ENCODE data around the gene TSPO. TPM values are rescaled to one million over a fixed set of nuclear protein-coding genes. Genes with fewer than 3 reads are reported as not detected.
A peak's percentile ranks its signal among the peaks of the same experiment; 100 is the strongest.
"Not testable (repeated sequence)": the region's sequence is repeated elsewhere in the genome, so short reads cannot be mapped to it uniquely, and the experiment has no call there.

TSPO gene
- 100 to 1,000 TPM; 346 to 897 (median 746) TPM for total RNA-seq

DNA sequence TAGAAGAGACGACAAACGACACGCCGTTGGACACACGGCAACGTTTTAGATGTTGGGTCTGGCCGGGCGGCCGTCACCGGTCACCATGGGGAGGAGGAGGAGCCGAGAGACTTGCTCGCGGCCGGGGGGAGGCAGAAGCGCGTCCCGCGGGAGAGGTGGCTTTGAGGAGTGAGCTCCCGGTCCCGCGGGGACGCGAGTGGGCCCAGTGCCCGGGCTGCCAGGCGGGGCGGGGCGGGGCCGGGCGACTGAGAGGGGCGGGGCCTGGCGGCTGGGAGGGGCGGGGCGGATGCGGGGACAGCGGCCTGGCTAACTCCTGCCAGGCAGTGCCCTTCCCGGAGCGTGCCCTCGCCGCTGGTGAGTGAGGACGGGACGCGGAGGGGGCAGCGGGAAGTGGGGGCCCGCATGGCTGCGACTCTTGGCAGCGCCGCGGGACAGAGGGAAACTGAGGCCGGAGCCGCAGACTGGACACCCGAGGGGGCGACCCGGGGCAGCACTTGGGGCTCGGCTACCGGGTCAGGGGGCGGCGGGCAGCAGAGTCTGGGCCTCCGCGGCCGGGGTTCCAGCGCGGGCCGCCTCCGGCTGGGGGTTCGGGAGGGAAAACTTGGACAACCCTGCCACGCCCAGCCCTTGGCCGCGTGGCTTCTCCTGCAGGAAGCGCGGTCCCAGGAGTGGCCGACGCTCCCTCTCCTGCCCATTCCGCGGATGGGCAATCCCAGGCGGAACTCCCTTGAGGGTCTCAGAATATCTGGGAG is at the start of gene TSPO:
Gene TSPO, plus strand, starts transcription at position 309 of the 752 bp plus-strand sequence. CDS start 7,680 bp downstream, outside the sequence.
- WGBS, result 1% methylated on average over 13 of the region's 75 CpGs
- H3K27me3 ChIP-seq, result no peaks in the 10 kb centered on the region
- peaks cover 66% of the 10 kb centered on the region for H3K4me1 ChIP-seq
- H3K4me3 ChIP-seq, result peak within 1 kb of the TSS; percentile 80
- peak within 1 kb of the TSS; percentile 94 for H3K27ac ChIP-seq
- TF ChIP-seq, protein P1, sequence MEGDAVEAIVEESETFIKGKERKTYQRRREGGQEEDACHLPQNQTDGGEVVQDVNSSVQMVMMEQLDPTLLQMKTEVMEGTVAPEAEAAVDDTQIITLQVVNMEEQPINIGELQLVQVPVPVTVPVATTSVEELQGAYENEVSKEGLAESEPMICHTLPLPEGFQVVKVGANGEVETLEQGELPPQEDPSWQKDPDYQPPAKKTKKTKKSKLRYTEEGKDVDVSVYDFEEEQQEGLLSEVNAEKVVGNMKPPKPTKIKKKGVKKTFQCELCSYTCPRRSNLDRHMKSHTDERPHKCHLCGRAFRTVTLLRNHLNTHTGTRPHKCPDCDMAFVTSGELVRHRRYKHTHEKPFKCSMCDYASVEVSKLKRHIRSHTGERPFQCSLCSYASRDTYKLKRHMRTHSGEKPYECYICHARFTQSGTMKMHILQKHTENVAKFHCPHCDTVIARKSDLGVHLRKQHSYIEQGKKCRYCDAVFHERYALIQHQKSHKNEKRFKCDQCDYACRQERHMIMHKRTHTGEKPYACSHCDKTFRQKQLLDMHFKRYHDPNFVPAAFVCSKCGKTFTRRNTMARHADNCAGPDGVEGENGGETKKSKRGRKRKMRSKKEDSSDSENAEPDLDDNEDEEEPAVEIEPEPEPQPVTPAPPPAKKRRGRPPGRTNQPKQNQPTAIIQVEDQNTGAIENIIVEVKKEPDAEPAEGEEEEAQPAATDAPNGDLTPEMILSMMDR (IDR thresholded peaks at IDR 0.05), result no peak
- TF ChIP-seq EP300 (IDR thresholded peaks at IDR 0.05) (no peak), POLR2AphosphoS5 (IDR thresholded peaks at IDR 0.05) (no peak), POLR2A (IDR thresholded peaks at IDR 0.05) (no peak)
- no peaks in the 10 kb centered on the region for H3K36me3 ChIP-seq
- DNase-seq (ENCODE audit: low spot score in 2 of 2), result peak; percentile 88
- no peaks in the 10 kb centered on the region for H3K9me3 ChIP-seq

DNA sequence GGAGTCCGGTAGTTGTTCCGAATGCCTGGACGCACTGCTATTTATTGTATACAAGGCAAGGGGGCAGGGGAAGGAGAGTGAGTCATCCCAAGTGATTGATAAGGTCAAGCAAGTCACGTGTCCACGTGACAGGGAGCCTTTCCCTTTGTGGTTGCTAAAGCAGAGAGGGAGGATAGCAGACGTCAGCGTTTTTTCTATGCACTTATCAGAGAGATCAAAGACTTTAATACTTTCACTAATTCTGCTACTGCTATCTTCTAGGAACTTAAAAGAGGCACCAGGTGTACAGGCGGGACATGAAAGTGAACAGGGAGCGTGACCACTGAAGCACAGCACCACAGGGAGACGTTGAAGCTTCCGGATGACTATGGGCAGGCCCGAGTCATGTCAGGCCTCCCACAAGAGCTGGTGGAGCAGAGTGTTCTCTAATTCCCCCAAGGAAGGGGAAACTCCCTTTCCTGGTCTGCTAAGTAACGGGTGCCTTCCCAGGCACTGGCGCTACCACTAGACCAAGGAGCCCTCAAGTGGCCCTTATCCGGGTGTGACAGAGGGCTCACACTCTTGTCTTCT is 47.2 kb upstream of the TSPO start:
- H3K4me3 ChIP-seq, result not testable (repeated sequence)

DNA sequence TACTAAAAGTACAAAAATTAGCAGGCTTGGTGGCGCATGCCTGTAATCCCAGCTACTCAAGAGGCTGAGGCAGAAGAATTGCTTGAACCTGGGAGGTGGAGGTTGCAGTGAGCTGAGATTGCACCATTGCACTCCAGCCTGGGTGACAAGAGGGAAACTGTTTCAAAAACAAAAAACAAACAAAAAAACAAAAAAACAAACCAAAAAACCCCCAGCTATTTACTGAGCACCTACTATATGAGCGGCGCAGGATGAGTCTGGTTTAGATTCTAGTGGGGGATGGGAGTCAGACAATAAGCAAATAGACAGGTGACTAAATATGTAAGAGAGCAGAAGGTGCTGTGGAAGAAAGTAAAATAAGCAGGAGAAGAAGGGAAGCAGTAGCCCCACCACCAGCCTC is 46.4 kb upstream of the TSPO start:
- H3K4me3 ChIP-seq, result not testable (repeated sequence)

More for the DNA sequence above, 47.2 kb upstream of the TSPO start:
- H3K27me3 ChIP-seq; H3K36me3 ChIP-seq; H3K4me1 ChIP-seq; DNase-seq (ENCODE audit: low spot score in 2 of 2); H3K27ac ChIP-seq; H3K9me3 ChIP-seq: not testable (repeated sequence)
- 27% methylated on average over 15 of the region's 15 CpGs for WGBS

DNA sequence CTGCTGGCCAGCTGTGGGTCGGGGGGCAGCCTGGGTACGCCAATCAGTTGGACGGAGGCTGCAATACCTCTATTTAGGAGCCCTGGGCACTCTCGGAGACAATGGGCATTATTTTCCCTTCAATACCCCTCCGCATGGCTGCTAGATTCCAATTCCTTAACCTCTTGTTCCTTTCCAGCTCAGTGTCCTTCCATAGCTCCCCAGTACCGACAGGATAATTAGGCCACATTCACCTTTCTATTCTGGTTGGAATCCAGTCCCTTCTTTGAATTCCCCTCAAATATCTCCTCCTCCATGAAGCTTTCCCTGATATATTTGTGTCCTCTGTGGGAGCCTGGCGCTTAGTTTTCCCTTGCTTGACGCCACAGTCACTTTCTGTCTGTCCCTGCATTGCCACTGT is 45.1 kb upstream of the TSPO start:
- Histone ChIP-seq H3K4me3 (no peak overlapping the region), H3K36me3 (no peaks in the 10 kb centered on the region), H3K27ac (no peak overlapping the region), H3K9me3 (no peaks in the 10 kb centered on the region), H3K27me3 (peaks cover 9% of the 10 kb centered on the region), H3K4me1 (peaks cover 16% of the 10 kb centered on the region)
- 87% methylated on average over 8 of the region's 8 CpGs for WGBS
- TF ChIP-seq POLR2A (IDR thresholded peaks at IDR 0.05), result no peak
- TF ChIP-seq, protein P1 (IDR thresholded peaks at IDR 0.05), result no peak
- no peak for TF ChIP-seq POLR2AphosphoS5 (IDR thresholded peaks at IDR 0.05)
- no peak for TF ChIP-seq EP300 (IDR thresholded peaks at IDR 0.05)
- DNase-seq (ENCODE audit: low spot score in 2 of 2), result no peak

More for the DNA sequence above, 46.4 kb upstream of the TSPO start:
- not testable (repeated sequence) for DNase-seq (ENCODE audit: low spot score in 2 of 2); H3K9me3 ChIP-seq; H3K27ac ChIP-seq; H3K4me1 ChIP-seq; H3K36me3 ChIP-seq; H3K27me3 ChIP-seq
- 90% methylated on average over 3 of the region's 3 CpGs for WGBS

DNA sequence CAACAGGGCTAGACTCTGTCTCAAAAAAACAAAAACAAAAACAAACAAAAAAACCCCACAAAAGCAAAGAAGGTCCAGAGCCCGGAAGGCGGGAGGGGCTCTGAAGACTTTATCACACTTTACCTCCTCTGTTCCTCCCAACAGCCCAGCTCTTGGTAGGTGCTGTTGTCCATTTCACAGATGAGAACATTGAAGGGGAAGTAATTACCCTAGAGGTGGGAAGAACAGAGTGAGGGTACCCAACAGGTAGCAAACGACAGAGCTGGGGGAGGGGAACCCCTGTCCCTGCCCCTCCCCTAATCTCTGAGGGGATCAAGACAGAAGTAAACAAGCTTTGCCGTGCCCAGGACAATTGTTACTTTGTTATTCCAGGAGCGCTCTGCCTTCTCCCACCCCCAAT is 41.8 kb upstream of the TSPO start:
- H3K4me3 ChIP-seq, result no peak overlapping the region
- WGBS, result 53% methylated on average over 5 of the region's 5 CpGs
- H3K27me3 ChIP-seq, result peaks cover 23% of the 10 kb centered on the region
- no peak overlapping the region for H3K27ac ChIP-seq
- DNase-seq (ENCODE audit: low spot score in 2 of 2), result no peak
- no peaks in the 10 kb centered on the region for H3K9me3 ChIP-seq
- H3K36me3 ChIP-seq, result no peaks in the 10 kb centered on the region
- H3K4me1 ChIP-seq, result peaks cover 20% of the 10 kb centered on the region
- TF ChIP-seq POLR2A (IDR thresholded peaks at IDR 0.05) (no peak), POLR2AphosphoS5 (IDR thresholded peaks at IDR 0.05) (no peak), EP300 (IDR thresholded peaks at IDR 0.05) (no peak)
- TF ChIP-seq, protein P1 (IDR thresholded peaks at IDR 0.05), result no peak

DNA sequence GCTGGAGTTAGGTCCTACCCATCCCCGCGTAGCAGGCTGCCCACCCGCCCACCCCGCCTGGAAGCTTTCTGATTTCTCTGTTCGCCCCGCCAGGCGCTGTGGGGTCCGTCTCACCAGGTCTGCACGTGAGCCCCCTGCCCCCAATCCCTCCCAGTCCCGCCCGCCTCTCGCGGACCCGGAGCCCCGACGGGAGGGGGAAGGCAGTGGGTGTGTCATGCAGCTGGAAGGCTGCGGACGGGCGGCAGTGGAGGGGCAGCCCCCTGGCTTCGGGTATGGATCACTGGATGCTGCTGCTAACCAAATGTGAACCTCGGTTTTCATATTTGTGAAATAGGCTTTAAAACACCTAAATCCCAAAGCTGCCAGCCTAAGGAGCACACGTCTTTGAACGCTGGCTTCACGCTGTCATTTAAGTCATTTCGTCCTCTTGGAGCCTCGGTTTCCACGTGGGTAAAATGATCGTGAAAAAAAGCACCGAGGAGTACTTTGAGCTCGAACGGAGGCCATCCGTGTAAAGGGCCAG is 41.4 kb upstream of the TSPO start:
- TF ChIP-seq, protein P1 (IDR thresholded peaks at IDR 0.05), result no peak
- TF ChIP-seq POLR2A (IDR thresholded peaks at IDR 0.05), result no peak
- TF ChIP-seq EP300 (IDR thresholded peaks at IDR 0.05), result no peak
- TF ChIP-seq POLR2AphosphoS5 (IDR thresholded peaks at IDR 0.05), result no peak
- no peak for DNase-seq (ENCODE audit: low spot score in 2 of 2)
- Histone ChIP-seq H3K9me3 (no peaks in the 10 kb centered on the region), H3K4me1 (peaks cover 20% of the 10 kb centered on the region), H3K27me3 (peaks cover 23% of the 10 kb centered on the region), H3K36me3 (no peaks in the 10 kb centered on the region), H3K4me3 (peak overlapping the region; percentile 50), H3K27ac (no peak overlapping the region)
- 14% methylated on average over 29 of the region's 32 CpGs for WGBS
